ENCODE measurements around the gene ZNF174. TPM values are rescaled to one million over a fixed set of nuclear protein-coding genes. Genes with fewer than 3 reads are reported as not detected.

Gene ZNF174
- total RNA-seq, result 7.6 and 7.9 TPM in 2 replicates

DNA sequence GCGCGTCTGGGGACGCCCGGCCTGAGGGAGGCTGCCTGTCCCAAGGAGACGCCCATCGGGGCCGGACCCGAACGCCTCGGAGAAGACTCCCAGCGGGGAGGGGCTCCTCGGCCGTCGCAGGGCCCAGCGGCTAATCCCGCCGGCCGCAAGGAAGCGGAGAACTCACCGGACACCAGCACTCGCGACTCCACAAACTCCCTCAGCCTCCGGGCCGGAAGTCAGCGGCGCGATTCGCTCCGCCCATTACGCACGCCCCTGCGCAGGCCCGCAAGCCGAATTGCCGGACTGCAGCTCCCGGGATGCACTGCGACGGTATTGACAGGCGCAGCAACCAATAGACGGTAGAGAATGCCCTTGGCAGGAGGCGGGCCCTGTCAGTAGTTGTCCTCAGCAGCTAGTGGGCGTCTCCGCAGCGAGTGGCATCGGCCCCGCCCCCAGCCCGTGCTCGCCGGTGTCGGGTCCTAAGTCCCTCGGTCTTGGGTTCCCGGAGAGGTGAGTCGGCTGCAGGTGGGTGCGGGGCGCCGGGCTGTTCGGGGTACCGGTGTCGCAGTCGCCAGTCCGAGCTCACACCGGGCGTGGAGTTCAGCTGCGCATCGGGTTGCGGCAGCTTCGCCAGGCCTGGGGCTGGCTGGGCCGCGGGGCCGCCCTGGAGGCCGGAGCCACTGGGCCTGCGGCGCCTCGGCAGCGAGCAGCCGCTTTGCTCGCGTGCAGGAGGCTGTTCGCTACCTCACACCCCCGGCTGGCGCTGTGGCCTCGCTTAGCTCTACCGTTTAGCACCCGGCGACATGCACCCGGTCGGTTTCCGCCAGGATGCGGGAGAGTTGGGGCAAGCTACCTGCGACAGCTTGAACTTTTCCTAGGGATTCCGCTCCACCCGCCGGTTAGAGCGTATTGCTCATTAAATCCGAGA lies at the start of gene ZNF174, which contains the start of gene ZSCAN32:
TSS of gene ZNF174 (plus strand) at position 437 of the 910 bp plus-strand sequence. CDS start 790 bp downstream, outside the sequence.
TSS of gene ZSCAN32 (minus strand) at position 226 of the 910 bp plus-strand sequence. CDS start 3,447 bp downstream, outside the sequence.

DNA sequence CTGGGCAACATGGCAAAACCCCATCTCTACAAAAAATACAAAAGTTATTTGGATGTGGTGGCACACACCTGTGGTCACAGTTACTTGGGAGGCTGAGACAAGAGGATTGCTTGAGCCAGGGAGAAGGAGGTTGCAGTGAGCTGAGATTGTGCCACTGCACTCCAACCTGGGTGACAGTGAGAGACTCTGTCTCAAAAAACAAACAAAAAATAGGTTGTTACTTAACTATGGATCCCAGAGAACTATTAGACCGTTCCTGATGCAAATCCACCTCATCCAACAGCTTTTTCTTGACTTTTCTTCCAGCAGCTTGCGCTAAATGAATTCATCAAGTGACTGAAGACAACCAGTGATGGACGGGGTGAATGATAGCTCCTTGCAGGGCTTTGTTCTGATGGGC lies 45.4 kb upstream of the ZNF174 start, which contains the start of gene OR2C1:
TSS of gene OR2C1 (plus strand) at position 301 of the 400 bp plus-strand sequence. CDS start at position 353, 52 bp downstream.

DNA sequence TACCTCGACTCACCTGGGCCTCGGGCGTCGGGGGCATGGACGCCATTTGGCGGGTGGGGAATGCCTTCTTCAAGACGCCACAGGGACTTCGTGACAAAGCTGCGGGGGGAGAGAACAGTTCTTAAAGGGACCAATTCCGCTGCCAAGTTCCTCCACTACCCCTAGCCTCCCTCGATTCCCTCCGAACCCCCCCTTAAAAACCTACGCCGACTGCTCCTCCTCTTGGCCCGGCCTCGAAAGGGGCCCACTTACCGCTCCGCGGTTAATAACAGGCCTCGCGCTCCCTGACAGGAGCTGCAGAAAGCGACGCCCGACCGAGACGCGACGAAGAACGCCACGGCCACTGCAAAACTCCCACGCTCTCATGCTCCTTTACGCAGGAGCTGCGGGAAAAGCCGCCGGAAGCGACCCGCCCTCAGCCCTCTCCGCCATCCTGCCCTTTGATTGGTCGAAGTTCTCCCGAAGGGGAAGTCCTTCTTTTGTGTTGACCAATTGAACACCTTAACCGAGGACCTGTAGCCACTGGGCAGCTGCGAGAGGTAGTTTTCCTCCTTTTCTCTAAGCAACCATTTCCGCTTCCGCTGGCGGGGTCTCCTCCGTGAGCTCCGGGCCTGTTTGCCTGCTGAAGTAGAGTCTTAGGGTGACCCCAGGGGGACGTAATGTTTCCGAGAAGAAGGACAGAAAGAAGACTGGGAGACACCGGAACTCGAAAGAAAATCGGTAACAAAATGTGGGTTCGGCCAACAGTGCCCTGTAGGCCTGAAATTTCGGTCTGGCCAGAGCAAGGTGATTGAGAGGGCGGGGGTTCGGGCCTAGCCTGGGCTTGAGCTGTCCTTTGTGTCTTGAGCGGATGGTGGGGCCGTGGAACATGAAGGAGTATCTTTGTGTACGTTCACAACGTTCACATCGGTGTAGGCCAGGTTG lies 42.4 kb downstream of the ZNF174 start, which contains the start of the genes NAA60 and ZNF597:
TSS of gene NAA60 (plus strand) at position 573 of the 924 bp plus-strand sequence. CDS start 32,548 bp downstream, outside the sequence.
TSS of gene ZNF597 (minus strand) at position 397 of the 924 bp plus-strand sequence. CDS start at position 46, 351 bp downstream.

Other genes starting within 250 kb of the ZNF174 start
- not detected in 2 replicates for gene OR1F1, start 213.0 kb upstream of the ZNF174 start, total RNA-seq
- gene ZNF200, start 166.1 kb upstream of the ZNF174 start, total RNA-seq, result 8.6 and 10.6 TPM in 2 replicates
- gene MEFV, start 144.6 kb upstream of the ZNF174 start, total RNA-seq, result 0.22 TPM in 1 of 2 replicates, not detected in the other
- gene ZNF263, start 117.7 kb upstream of the ZNF174 start, total RNA-seq, result 47.8 and 63.6 TPM in 2 replicates
- 4.1 and 6.7 TPM in 2 replicates for gene TIGD7, start 95.8 kb upstream of the ZNF174 start, total RNA-seq
- 35.8 and 36.5 TPM in 2 replicates for gene ZNF75A, start 95.7 kb upstream of the ZNF174 start, total RNA-seq
- under 0.01 and 0.43 TPM in 2 replicates for gene OR2C1, start 45.3 kb upstream of the ZNF174 start, total RNA-seq
- gene ZSCAN32, start 211 bp upstream of the ZNF174 start, total RNA-seq, result 11.1 and 11.4 TPM in 2 replicates
- 1.2 and 2.3 TPM in 2 replicates for gene ZNF597, start 42.3 kb downstream of the ZNF174 start, total RNA-seq
- gene NAA60, start 42.5 kb downstream of the ZNF174 start, total RNA-seq, result 20.0 and 30.6 TPM in 2 replicates
- gene C16orf90, start 94.3 kb downstream of the ZNF174 start, total RNA-seq, result not detected in 2 replicates
- gene CLUAP1, start 99.8 kb downstream of the ZNF174 start, total RNA-seq, result 8.8 and 18.8 TPM in 2 replicates
- gene NLRC3, start 176.2 kb downstream of the ZNF174 start, total RNA-seq, result 0.39 TPM in 1 of 2 replicates, not detected in the other
- gene SLX4, start 210.4 kb downstream of the ZNF174 start, total RNA-seq, result 4.3 and 6.2 TPM in 2 replicates